Renal cortical epithelial cell (primary cell): ENCODE measurements around the gene CLEC7A. TPM values are rescaled to one million over a fixed set of nuclear protein-coding genes. Genes with fewer than 3 reads are reported as not detected.

Experiments
- DNase-seq: peaks from one replicate; pipeline ENCODE4 v3.0.0-alpha.2; 2011; ENCODE audit warnings: low read depth
- total RNA-seq: library from RNA; depleted of rRNA; stranded (reverse); fragments of >200 nt; gene quantifications from 2 replicates; pipeline ENCODE4 v1.2.3, GENCODE V29; 2014

The CLEC7A gene
- total RNA-seq, 1 donor from 2014 or later, result 0.05 TPM

GRCh38 chr12:10094646-10095395, 35.2 kb downstream of the CLEC7A start:
- no peak for DNase-seq

- DNase-seq, result no peak
Observed at GRCh38 chr12:10088955-10089900, 40.8 kb downstream of the CLEC7A start.

- DNase-seq, result no peak
Observed at GRCh38 chr12:10088031-10088430, 42.0 kb downstream of the CLEC7A start.

DNA sequence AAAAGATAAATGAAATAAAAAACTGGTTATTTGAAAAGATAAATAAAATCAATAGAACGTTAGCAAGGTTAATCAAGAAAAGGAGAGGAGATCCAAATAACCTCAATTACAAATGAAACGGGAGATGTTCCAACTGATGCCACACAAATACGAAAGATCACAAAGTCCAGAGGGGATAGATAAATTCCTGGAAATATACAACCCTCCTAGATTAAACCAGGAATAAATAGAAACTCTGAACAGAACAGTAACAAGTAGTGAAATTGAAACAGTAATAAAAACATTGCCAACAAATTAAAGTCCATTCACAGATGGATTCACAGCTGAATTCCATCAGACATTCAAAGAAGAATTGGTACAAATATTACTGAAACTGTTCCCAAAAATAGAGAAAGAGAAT, 43.6 kb downstream of the CLEC7A start:
- no peak for DNase-seq

GRCh38 chr12:10084733-10085132, 45.3 kb downstream of the CLEC7A start:
- no peak for DNase-seq

DNA sequence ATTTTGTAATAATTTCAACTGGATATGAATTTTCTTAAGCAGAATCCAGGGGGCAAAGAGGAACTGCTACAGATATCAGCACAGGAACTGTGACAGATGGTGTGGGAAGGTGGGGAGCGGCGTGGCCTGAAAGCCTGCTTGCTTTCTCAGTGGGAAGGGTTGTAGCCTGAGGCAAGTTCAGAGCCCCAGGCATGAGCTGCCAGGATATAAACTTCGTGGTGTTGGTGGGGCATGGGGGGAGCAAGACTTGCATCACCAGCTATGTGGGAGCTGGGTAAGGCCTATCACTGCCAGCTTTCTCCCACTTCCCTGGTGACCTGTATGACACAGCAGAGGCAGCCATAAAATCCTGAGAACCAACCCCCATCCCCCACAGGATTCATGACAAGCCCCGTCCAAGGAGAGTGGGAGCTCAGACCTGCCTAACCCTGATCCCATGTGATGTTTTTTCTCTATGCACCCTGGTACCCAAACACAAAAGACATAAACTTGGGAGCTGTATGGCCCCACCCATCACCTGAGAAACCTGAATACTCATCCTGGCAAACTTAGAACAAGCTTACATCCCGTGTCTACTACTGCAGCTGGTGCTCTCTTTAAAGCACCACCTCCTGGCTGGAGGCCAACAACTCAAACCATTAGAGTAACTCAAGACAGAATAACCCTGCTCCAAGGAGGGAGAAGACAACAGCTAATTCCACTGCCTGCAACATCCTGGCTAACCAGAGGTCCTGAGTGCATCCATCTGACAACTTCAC, 47.7 kb downstream of the CLEC7A start:
- DNase-seq, result no peak

GRCh38 chr12:10075451-10075850, 54.5 kb downstream of the CLEC7A start:
- DNase-seq, result no peak

- DNase-seq, result no peak
Observed at GRCh38 chr12:10073261-10073660, 56.7 kb downstream of the CLEC7A start.

- no peak for DNase-seq
Observed at GRCh38 chr12:10072131-10072530, 57.9 kb downstream of the CLEC7A start.

DNA sequence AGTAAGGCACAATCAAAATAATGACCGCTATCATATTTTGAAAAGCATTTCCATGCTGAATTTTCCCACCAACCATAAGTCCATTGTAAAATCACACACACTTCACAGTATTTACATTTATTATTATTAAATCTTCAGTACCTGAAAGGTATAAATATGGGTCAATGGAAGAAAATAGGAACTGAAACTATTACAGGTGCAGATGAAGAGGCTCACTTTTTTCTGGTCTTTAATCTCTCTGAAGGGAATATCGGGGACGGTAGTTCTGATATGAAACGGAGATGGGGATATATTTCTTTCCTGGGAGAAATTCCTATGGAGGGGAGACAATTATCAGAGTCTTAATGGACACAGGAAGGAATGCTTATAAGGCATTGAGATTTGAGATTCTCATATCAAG, 59.6 kb downstream of the CLEC7A start:
- DNase-seq, result no peak

DNA sequence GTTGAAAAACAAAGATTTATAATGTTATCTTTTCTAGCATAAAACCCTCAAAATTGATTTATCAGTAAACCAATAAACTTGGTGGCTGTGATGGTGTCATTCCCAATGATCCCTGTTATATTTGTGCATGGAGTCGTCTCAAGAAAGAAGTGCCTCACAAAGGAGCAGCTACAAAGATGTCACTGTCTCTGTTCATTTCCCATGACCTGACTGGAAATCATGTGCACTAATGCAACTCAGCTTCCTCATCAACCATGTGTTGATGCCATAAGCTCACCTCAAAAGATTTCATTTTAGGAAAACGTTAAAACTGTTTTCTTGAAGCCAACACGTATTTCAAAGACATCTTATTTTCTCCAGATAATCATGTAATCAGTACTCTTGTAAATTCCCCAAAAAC, 60.0 kb downstream of the CLEC7A start:
- no peak for DNase-seq

DNA sequence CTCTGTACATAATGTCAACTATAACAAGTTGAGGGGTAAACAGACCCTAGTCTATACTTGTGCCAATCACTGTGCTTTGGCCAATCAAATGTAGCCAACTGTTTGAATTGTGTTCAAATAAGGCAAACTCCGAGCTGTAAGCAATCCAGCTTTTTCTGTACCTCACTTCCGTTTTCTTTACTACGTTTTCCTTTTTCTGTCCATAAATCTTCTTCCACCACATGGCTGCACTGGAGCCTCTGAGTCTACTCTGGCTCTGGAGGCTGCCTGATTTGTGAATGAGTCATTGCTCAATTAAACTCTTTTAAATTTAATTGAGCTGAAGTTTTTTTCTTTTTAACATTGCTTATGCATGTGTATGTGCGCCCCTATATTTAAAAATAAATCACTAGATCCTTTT, 60.9 kb downstream of the CLEC7A start:
- no peak for DNase-seq

DNA sequence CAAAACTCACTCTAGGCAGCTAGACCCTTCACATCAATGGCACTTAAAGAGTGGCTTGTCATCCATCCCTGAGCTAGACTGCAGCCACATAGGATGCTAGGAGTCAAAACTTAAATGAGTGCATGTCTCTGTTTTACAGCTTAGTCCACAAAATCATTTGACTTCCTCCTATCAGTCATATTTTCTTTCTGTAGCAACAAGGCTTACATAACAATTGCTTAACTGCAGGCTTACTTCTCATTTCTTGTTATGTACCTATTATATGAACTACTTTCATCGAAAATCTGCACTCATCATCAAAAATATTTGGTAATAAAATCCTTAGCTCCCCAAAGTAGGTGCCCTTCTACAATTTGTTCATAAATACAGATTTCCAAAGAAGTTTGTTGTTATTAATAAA, 61.4 kb downstream of the CLEC7A start:
- DNase-seq, result no peak

DNA sequence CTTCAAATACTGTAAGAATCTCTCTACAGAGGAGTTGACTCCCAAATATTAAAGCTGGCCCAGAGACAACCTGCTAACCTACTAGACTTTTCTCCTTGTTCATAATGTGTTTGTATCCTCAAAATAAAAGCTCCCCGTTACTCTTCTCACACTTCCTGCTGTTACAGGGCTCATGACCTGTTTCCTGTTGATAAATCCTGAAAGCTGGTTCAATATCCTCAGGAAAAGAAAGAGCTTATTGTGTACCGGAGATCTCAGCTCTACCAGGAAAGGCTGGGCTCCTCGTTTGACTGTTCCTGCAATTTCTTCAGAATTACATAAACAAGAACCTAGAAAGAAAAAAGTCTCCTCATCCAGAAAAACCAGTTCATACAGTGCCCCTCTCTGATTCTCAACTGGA, 62.1 kb downstream of the CLEC7A start:
- DNase-seq, result no peak

GRCh38 chr12:10067264-10067663, 62.7 kb downstream of the CLEC7A start:
- no peak for DNase-seq

Other genes starting within 250 kb of the CLEC7A start
- not detected in 2 replicates for gene KLRF2, start 248.7 kb downstream of the CLEC7A start, total RNA-seq
- not detected in 2 replicates for gene CLEC2A, start 197.8 kb downstream of the CLEC7A start, total RNA-seq
- not detected in 2 replicates for gene CLEC12A, start 158.8 kb downstream of the CLEC7A start, total RNA-seq
- not detected in 2 replicates for gene CLEC1B, start 131.1 kb downstream of the CLEC7A start, total RNA-seq
- gene CLEC12B, start 119.6 kb downstream of the CLEC7A start, total RNA-seq, result not detected in 2 replicates
- not detected in 2 replicates for gene CLEC9A, start 99.5 kb downstream of the CLEC7A start, total RNA-seq
- not detected in 2 replicates for gene CLEC1A, start 31.2 kb downstream of the CLEC7A start, total RNA-seq
- gene OLR1, start 41.9 kb upstream of the CLEC7A start, total RNA-seq, result 0.87 and 0.89 TPM in 2 replicates
- gene TMEM52B, start 48.8 kb upstream of the CLEC7A start, total RNA-seq, result 2.3 and 6.9 TPM in 2 replicates
- 75.2 and 256 TPM in 2 replicates for gene GABARAPL1, start 82.7 kb upstream of the CLEC7A start, total RNA-seq
- under 0.01 and 4.1 TPM in 2 replicates for gene KLRD1, start 177.7 kb upstream of the CLEC7A start, total RNA-seq